Thyroid gland (tissue), 4 donors: ENCODE results near the gene NPIPB2.

Source experiments
- CTCF ChIP-seq, 6 experiments: fragments of 200-600 bp in 3 of 6; fragments of 450-650 bp in 3 of 6; sonication (generic) in 3 of 6; IDR thresholded peaks; one replicate each; pipeline ENCODE4 v1.5.1; 2016 to 2019; ENCODE audit warnings: antibody characterized with exemption in 6 of 6, mild to moderate bottlenecking in 2 of 6, inconsistent platforms in 1 of 6, moderate library complexity in 1 of 6
- POLR2A ChIP-seq, 2 donors: fragments of 450-650 bp; IDR thresholded peaks; one replicate each; pipeline ENCODE4 v1.6.1; 2017; ENCODE audit warnings: antibody characterized with exemption in 2 of 2, mild to moderate bottlenecking in 2 of 2, moderate library complexity in 1 of 2

DNA sequence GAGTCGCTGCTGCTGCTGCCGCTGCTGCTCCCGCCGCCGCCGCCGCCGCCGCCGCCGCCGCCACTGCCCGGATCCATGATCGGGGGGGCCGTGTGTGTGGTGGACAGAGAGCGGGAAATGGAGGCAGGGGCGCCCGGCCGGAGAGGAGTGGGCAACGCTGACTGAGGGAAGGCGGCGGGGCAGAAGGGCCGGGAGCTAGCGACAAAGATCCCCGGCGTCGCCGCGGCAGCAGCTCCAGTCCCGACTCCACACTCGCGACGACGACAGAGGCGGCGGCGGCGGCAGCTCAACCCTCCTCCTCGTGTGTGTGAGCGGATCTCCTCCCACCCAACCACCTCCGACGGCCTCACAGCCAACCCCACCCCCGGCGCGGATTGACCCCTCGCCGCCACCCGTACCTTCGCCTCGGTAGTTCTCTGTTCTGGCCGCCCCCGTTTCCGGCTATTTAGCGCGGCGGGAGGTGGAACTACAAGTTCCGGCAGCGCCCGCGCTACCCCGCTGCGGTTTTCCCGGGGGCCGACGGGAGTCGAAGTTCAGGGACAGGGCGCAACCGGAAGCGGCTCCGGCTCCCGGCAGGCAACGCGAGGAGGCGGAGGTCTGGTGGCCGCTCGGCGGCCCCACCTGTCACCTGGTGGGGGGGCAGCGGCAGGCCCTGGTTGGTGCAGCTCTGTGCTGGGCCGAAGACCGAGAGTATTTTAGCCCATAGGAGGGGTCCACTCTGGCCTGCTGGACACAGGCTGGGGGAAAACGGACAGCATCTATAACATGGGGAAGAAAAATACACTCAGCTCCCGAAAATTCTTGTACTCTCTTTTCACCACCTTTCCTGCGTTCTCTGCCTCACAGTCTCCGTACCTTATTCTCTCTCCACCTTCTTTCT is 26.0 kb downstream of the NPIPB2 start, which contains the start of gene GSPT1:
- peak in 4 of 6 experiments; percentile 13 to 34 (median 17) for TF ChIP-seq CTCF (IDR thresholded peaks at IDR 0.05)
- TF ChIP-seq POLR2A (IDR thresholded peaks at IDR 0.05) = peak; percentile 82 to 94
